B cell (primary cell): ENCODE measurements around the gene MAP6. TPM values are rescaled to one million over a fixed set of nuclear protein-coding genes. Genes with fewer than 3 reads are reported as not detected.

Experiments
- ATAC-seq: fragments of 200-7000 bp; cut with Tn5 transposase; one replicate; pipeline ENCODE4 v1.10.0; 2021; ENCODE audit warnings: low read depth, mild to moderate bottlenecking, moderate number of reproducible peaks, moderate library complexity
- CTCF ChIA-PET: fragments of 350-600 bp; sonication (Branson Sonifier 250); formaldehyde crosslinking; loops from one replicate; lab custom pipeline; 2021; ENCODE audit warnings: antibody characterized with exemption, inconsistent platforms; lab: Charles Lee
- POLR2A ChIA-PET: fragments of 350-600 bp; sonication (Branson Sonifier 250); formaldehyde crosslinking; loops from one replicate; lab custom pipeline; 2021; ENCODE audit warnings: antibody characterized with exemption; lab: Charles Lee
- DNase-seq: peaks from one replicate; pipeline ENCODE4 v3.0.0; 2013
- H2AFZ ChIP-seq: 2 replicates; pipeline ENCODE4 v1.6.1; 2012; ENCODE audit warnings: mild to moderate bottlenecking, low read depth, low read length; ENCODE audit not compliant: insufficient read depth, poor library complexity, severe bottlenecking
- H3K27ac ChIP-seq, 2 donors: 1 replicate in 1 of 2; 2 replicates in 1 of 2; pipeline ENCODE4 v1.5.1; 2012 to 2013; ENCODE audit warnings: low read length in 2 of 2, mild to moderate bottlenecking in 2 of 2, moderate library complexity in 1 of 2
- H3K27me3 ChIP-seq, 4 experiments: fragments of 200-600 bp in 1 of 4; sonication (generic) in 1 of 4; replicated peaks in 1 of 4; 1 replicate in 2 of 4; 2 replicates in 2 of 4; pipeline versions ENCODE4 v1.6.1 to v1.7.0; 2013 to 2016; ENCODE audit warnings: low read length in 3 of 4, mild to moderate bottlenecking in 2 of 4, mixed read lengths in 1 of 4, moderate library complexity in 1 of 4; ENCODE audit not compliant: insufficient read depth in 4 of 4, control insufficient read depth in 3 of 4; ENCODE audit errors: control extremely low read depth in 1 of 4
- H3K36me3 ChIP-seq, 2 experiments: replicated peaks in 1 of 2; 1 replicate in 1 of 2; 2 replicates in 1 of 2; pipeline versions ENCODE4 v1.6.1 to v1.7.1; 2013; ENCODE audit warnings: low read length in 1 of 2; ENCODE audit not compliant: insufficient read depth in 2 of 2, control insufficient read depth in 1 of 2; ENCODE audit errors: control extremely low read depth in 1 of 2, extremely low read depth in 1 of 2
- H3K4me1 ChIP-seq, 2 donors: fragments of 200-600 bp in 1 of 2; sonication (generic) in 1 of 2; 1 replicate in 1 of 2; 2 replicates in 1 of 2; pipeline versions ENCODE4 v1.5.1 to v1.6.1; 2013 to 2017; ENCODE audit warnings: low read length in 2 of 2; ENCODE audit not compliant: control insufficient read depth in 2 of 2, insufficient read depth in 2 of 2
- H3K4me2 ChIP-seq: replicated peaks from 2 replicates; pipeline ENCODE3; 2012; ENCODE audit warnings: mild to moderate bottlenecking, low read depth, low read length; ENCODE audit not compliant: poor library complexity, severe bottlenecking
- H3K4me3 ChIP-seq, 5 experiments: fragments of 200-600 bp in 1 of 5; sonication (generic) in 1 of 5; 1 replicate in 3 of 5; 2 replicates in 2 of 5; pipeline versions ENCODE4 v1.5.1 to v1.7.0; 2011 to 2016; ENCODE audit warnings: low read length in 4 of 5, mild to moderate bottlenecking in 4 of 5, low read depth in 2 of 5, control low read depth in 1 of 5, moderate library complexity in 1 of 5; ENCODE audit not compliant: insufficient read depth in 1 of 5; ENCODE audit errors: control extremely low read depth in 1 of 5, extremely low read depth in 1 of 5
- H3K79me2 ChIP-seq: fragments of 200-600 bp; sonication (generic); one replicate; pipeline ENCODE4 v1.6.0; 2016; ENCODE audit warnings: low read length; ENCODE audit not compliant: control insufficient read depth, insufficient read depth
- H3K9ac ChIP-seq: fragments of 200-600 bp; sonication (generic); 2 replicates; pipeline ENCODE4 v1.6.1; 2017; ENCODE audit warnings: mild to moderate bottlenecking, low read length, moderate library complexity
- H3K9me3 ChIP-seq, 3 donors: one replicate each; pipeline versions ENCODE4 v1.6.1 to v1.7.1; 2013; ENCODE audit warnings: low read length in 2 of 3; ENCODE audit not compliant: control insufficient read depth in 2 of 3, insufficient read depth in 1 of 3; ENCODE audit errors: control extremely low read depth in 1 of 3
- H4K20me1 ChIP-seq: 2 replicates; pipeline ENCODE4 v1.6.0; 2012; ENCODE audit warnings: mild to moderate bottlenecking, low read length; ENCODE audit not compliant: insufficient read depth, control insufficient read depth, poor library complexity, severe bottlenecking
- H3K27ac Mint-ChIP-seq: one replicate; pipeline ENCODE4 v1.8.0; 2021; ENCODE audit warnings: mixed read lengths
- H3K27me3 Mint-ChIP-seq: one replicate; pipeline ENCODE4 v1.8.0; 2021; ENCODE audit warnings: mixed read lengths
- H3K4me1 Mint-ChIP-seq: one replicate; pipeline ENCODE4 v1.8.0; 2021; ENCODE audit warnings: mixed read lengths
- H3K4me3 Mint-ChIP-seq: one replicate; pipeline ENCODE4 v1.8.0; 2021; ENCODE audit warnings: mixed read lengths
- H3K9me3 Mint-ChIP-seq: one replicate; pipeline ENCODE4 v1.8.0; 2022; ENCODE audit warnings: mixed read lengths; ENCODE audit not compliant: insufficient read depth
- CTCF ChIP-seq: fragments of 200-600 bp; IDR thresholded peaks from one replicate; pipeline ENCODE4 v1.8.0; 2022; ENCODE audit warnings: antibody characterized with exemption, mild to moderate bottlenecking
- EZH2 ChIP-seq: IDR thresholded peaks from 2 replicates; pipeline ENCODE4 v1.6.1; 2012; ENCODE audit warnings: borderline replicate concordance, low read depth, mild to moderate bottlenecking, moderate library complexity, low read length; ENCODE audit not compliant: insufficient read depth, poor library complexity, severe bottlenecking
- WGBS: methylation state at CpG from one replicate; pipeline ENCODE4 v1.1.5; 2013; ENCODE audit warnings: missing lambda C conversion rate; ENCODE audit not compliant: insufficient coverage; 5-methylcytosine and 5-hydroxymethylcytosine counted together
- intact Hi-C: fragments of 100-400 bp; cut with micrococcal nuclease; formaldehyde crosslinking; loops from one replicate; pipeline ENCODE4 v1.10.0; 2022
- polyA plus RNA-seq: library from polyadenylated mRNA; depleted of rRNA; stranded (reverse); fragments of >200 nt; gene quantifications from 2 replicates; pipeline ENCODE4 v1.2.3, GENCODE V29; 2012
- total RNA-seq, 2 donors: library from RNA; stranded (reverse); fragments of 120-200 nt in 1 of 2; gene quantifications; 1 replicate in 1 of 2; 2 replicates in 1 of 2; pipeline versions ENCODE4 v1.2.3 to v1.2.4, GENCODE V29; 2013 to 2022

The MAP6 gene
- total and polyA plus RNA-seq, 2 donors (not counting 1 experiment from before 2014, with no cell fraction given), result 0.54 to 0.57 TPM

GRCh38 chr11:75549370-75549958 lies 119.4 kb downstream of the MAP6 start:
- DNase-seq (no peak), ATAC-seq (no peak)
- no peaks in the 10 kb centered on the region for H3K79me2 ChIP-seq
- no peak for TF ChIP-seq CTCF
- TF ChIP-seq EZH2, result no peak
- H3K4me2 ChIP-seq, result no peak overlapping the region
- peaks cover 0 to 14% (median 5%) of the 10 kb centered on the region in 4 experiments for H3K27me3 ChIP-seq
- no peaks in the 10 kb centered on the region for H3K4me1 ChIP-seq
- no peaks in the 10 kb centered on the region for H3K36me3 ChIP-seq
- Mint-ChIP-seq H3K4me1 (no peaks in the 10 kb centered on the region), H3K4me3 (no peak overlapping the region), H3K9me3 (no peaks in the 10 kb centered on the region), H3K27ac (no peak overlapping the region), H3K27me3 (peaks cover 14% of the 10 kb centered on the region)
- intact Hi-C loops, result no loop called here
- H3K9ac ChIP-seq, result no peak overlapping the region
- H4K20me1 ChIP-seq, result no peaks in the 10 kb centered on the region
- no peak overlapping the region for H3K4me3 ChIP-seq
- 85% methylated on average over 3 of the region's 5 CpGs for WGBS
- peaks cover 0 to 3% (median 0%) of the 10 kb centered on the region in 3 donors for H3K9me3 ChIP-seq
- H2AFZ ChIP-seq, result no peak overlapping the region
- POLR2A ChIA-PET, result no interaction called here
- CTCF ChIA-PET, result interaction anchor here (1.0 to 2.0 kb wide), 5 partner anchors 41 to 769 kb away, joined by 3 to 4 read pairs (median 3); no protein-coding TSS in a partner anchor
- no peak overlapping the region for H3K27ac ChIP-seq

DNA sequence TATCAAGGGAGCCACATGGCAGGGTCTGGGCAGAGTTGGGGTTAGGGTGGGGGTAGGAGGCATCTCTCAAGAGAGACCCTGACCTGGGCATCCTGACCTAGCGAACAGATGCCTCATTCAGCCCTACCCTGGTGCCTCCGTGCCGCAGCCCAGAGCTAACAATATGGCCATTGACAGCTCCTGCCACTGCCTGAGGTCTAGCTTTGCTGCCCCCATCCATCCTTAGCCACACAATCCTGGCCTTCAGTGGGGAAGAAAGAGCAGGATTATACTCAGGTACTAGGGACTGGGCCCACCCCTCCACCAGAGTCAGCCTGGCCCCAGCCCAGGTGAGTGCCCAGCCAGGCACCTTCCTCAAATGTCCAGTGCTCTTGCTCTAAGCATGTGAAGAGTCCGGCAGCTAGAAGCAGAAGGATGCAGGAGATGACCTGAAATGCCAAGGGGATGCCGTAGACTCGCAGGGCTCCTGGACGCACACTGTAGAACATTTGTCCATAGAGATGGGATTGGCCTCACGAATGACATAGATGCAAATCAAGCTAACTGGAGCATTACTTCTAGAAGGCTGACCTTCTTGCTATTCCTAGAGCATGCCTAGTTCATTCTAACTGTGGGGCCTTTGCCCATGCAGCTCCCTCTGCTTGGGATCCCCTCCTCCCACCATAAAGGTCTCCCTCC lies 120.1 kb downstream of the MAP6 start:
- intact Hi-C loops, result no loop called here
- Histone ChIP-seq H2AFZ (no peak overlapping the region), H3K4me1 (no peaks in the 10 kb centered on the region), H3K27ac (no peak overlapping the region), H3K36me3 (no peaks in the 10 kb centered on the region), H3K9me3 (peaks cover 0 to 3% (median 0%) of the 10 kb centered on the region in 3 donors), H3K79me2 (no peaks in the 10 kb centered on the region), H3K4me2 (no peak overlapping the region), H4K20me1 (no peaks in the 10 kb centered on the region), H3K27me3 (peaks cover 0 to 14% (median 5%) of the 10 kb centered on the region in 4 experiments), H3K9ac (no peak overlapping the region), H3K4me3 (no peak overlapping the region)
- no peak overlapping the region for H3K4me3 Mint-ChIP-seq
- H3K27me3 Mint-ChIP-seq, result peaks cover 14% of the 10 kb centered on the region
- no peaks in the 10 kb centered on the region for H3K4me1 Mint-ChIP-seq
- ATAC-seq (no peak), DNase-seq (no peak)
- TF ChIP-seq CTCF, result no peak
- H3K9me3 Mint-ChIP-seq, result no peaks in the 10 kb centered on the region
- ChIA-PET CTCF (interaction anchor here (0.7 to 2.0 kb wide), 9 partner anchors 12 to 770 kb away, joined by 3 to 4 read pairs (median 3); no protein-coding TSS in a partner anchor), POLR2A (no interaction called here)
- H3K27ac Mint-ChIP-seq, result no peak overlapping the region
- 94% methylated on average over 8 of the region's 8 CpGs for WGBS
